Posterior cingulate gyrus (tissue), 11 donors: ENCODE results near the gene CHCHD2.
A peak's percentile ranks its signal among the peaks of the same experiment; 100 is the strongest.
"Not testable (repeated sequence)": the region's sequence is repeated elsewhere in the genome, so short reads cannot be mapped to it uniquely, and the experiment has no call there.

ENCODE experiments used
- DNase-seq, 10 donors: peaks; one replicate each; pipeline versions ENCODE4 v3.0.0 to v3.0.0-alpha.2; 2020 to 2021; ENCODE audit warnings: mixed read lengths in 3 of 10
- intact Hi-C: fragments of 100-400 bp; cut with DNase I; formaldehyde crosslinking; loops from one replicate; pipeline ENCODE4 v1.15.1; 2023

CHCHD2 gene

GRCh38 chr7:56106108-56107073 lies at the start of gene CHCHD2:
TSS of gene CHCHD2 (minus strand) at chr7:56106476. CDS start at chr7:56106413, 63 bp downstream.
- intact Hi-C loops = loop anchor here (1.0 to 5.0 kb wide), 2 partner anchors 27 to 44 kb away; partner anchors contain the start of gene SUMF2
- peak; percentile 94 to 100 (median 96) for DNase-seq

- intact Hi-C loops, DNase-seq: not testable (repeated sequence)
These were observed 24.8 kb upstream of the CHCHD2 start for GRCh38 chr7:56131062-56131461.

GRCh38 chr7:56127241-56127975 lies 21.1 kb upstream of the CHCHD2 start:
- intact Hi-C loops = no loop called here
- no peak for DNase-seq

- peak in 1 of 10 donors; percentile 57 for DNase-seq
- intact Hi-C loops = no loop called here
These were observed 19.6 kb upstream of the CHCHD2 start for GRCh38 chr7:56125831-56126230.

GRCh38 chr7:56124981-56125380 lies 18.7 kb upstream of the CHCHD2 start:
- DNase-seq = no peak
- intact Hi-C loops = no loop called here

- peak in 1 of 10 donors; percentile 17 for DNase-seq
- intact Hi-C loops = no loop called here
These were observed 15.2 kb upstream of the CHCHD2 start for GRCh38 chr7:56121440-56121839.

GRCh38 chr7:56115852-56116538 lies 9.7 kb upstream of the CHCHD2 start, which contains the start of gene NUPR2:
TSS of gene NUPR2 (minus strand) at chr7:56116417. CDS start at chr7:56116314, 103 bp downstream.
- intact Hi-C loops = no loop called here
- peak in 3 of 10 donors; percentile 39 to 85 (median 73) for DNase-seq

GRCh38 chr7:56112244-56112643 lies 6.0 kb upstream of the CHCHD2 start:
- intact Hi-C loops = not testable (repeated sequence)

GRCh38 chr7:56110611-56111010 lies 4.3 kb upstream of the CHCHD2 start:
- intact Hi-C loops = no loop called here

More at GRCh38 chr7:56112244-56112643, 6.0 kb upstream of the CHCHD2 start:
- not testable (repeated sequence) for DNase-seq

GRCh38 chr7:56107954-56108258 lies 1.6 kb upstream of the CHCHD2 start:
- intact Hi-C loops = loop anchor here (5.0 kb wide), 1 partner anchor 46 kb away; the partner anchor contains the start of gene SUMF2
- no peak for DNase-seq

More at GRCh38 chr7:56110611-56111010, 4.3 kb upstream of the CHCHD2 start:
- no peak for DNase-seq

- no peak for DNase-seq
- intact Hi-C loops = loop anchor here (5.0 kb wide), 1 partner anchor 43 kb away; the partner anchor contains the start of gene SUMF2
These were observed 768 bp downstream of the CHCHD2 start for GRCh38 chr7:56105508-56105907.

- DNase-seq = not testable (repeated sequence)
These were observed 2.1 kb downstream of the CHCHD2 start for GRCh38 chr7:56104138-56104537.

GRCh38 chr7:56099653-56100052 lies 6.6 kb downstream of the CHCHD2 start:
- no peak for DNase-seq
- intact Hi-C loops = no loop called here

More at GRCh38 chr7:56104138-56104537, 2.1 kb downstream of the CHCHD2 start:
- intact Hi-C loops = not testable (repeated sequence)

GRCh38 chr7:56098187-56099008 lies 7.9 kb downstream of the CHCHD2 start:
- intact Hi-C loops, DNase-seq: not testable (repeated sequence)

GRCh38 chr7:56097700-56098099 lies 8.6 kb downstream of the CHCHD2 start:
- intact Hi-C loops = no loop called here
- DNase-seq = peak in 1 of 10 donors; percentile 17

GRCh38 chr7:56092789-56093531 lies 13.3 kb downstream of the CHCHD2 start, which contains the start of gene PHKG1:
TSS of gene PHKG1 (minus strand) at chr7:56092952. CDS start at chr7:56088941, 4,011 bp downstream.
- DNase-seq = peak; percentile 69 to 95 (median 80)
- intact Hi-C loops = no loop called here

- DNase-seq, intact Hi-C loops: not testable (repeated sequence)
These were observed 13.9 kb downstream of the CHCHD2 start for GRCh38 chr7:56092388-56092787.

GRCh38 chr7:56091591-56091990 lies 14.7 kb downstream of the CHCHD2 start:
- peak in 9 of 10 donors; percentile 6 to 90 (median 70) for DNase-seq

More at GRCh38 chr7:56091591-56091990, 14.7 kb downstream of the CHCHD2 start:
- intact Hi-C loops = no loop called here
